ENCODE results near the gene CLSTN3.

Gene CLSTN3

GRCh38 chr12:7193674-7194073 is 63.5 kb downstream of the CLSTN3 start:
- no peak for DNase-seq

- DNase-seq, result no peak
Observed at GRCh38 chr12:7197841-7198240, 67.7 kb downstream of the CLSTN3 start.

GRCh38 chr12:7203109-7203508 is 72.9 kb downstream of the CLSTN3 start:
- no peak for DNase-seq

GRCh38 chr12:7205091-7205490 is 74.9 kb downstream of the CLSTN3 start:
- DNase-seq, result no peak

GRCh38 chr12:7206691-7207090 is 76.5 kb downstream of the CLSTN3 start:
- no peak for DNase-seq

- DNase-seq, result no peak
Observed at GRCh38 chr12:7207866-7208625, 77.9 kb downstream of the CLSTN3 start.
